Activated CD4-positive, alpha-beta T cell treated with anti-CD3 and anti-CD28 coated beads, Interleukin-2, amount 10 ng/mL, durations not matched to agents 7 days and 5 days (primary cell): ENCODE measurements around the gene DENND5B. TPM values are rescaled to one million over a fixed set of nuclear protein-coding genes. Genes with fewer than 3 reads are reported as not detected.
"Not testable (repeated sequence)": the region's sequence is repeated elsewhere in the genome, so short reads cannot be mapped to it uniquely, and the experiment has no call there.

Experiments used
- CTCF ChIA-PET: fragments of 350-600 bp; sonication (Branson Sonifier 250); formaldehyde crosslinking; loops from one replicate; lab custom pipeline; 2021; ENCODE audit warnings: antibody characterized with exemption; lab: Charles Lee
- POLR2A ChIA-PET: fragments of 350-600 bp; sonication (Branson Sonifier 250); formaldehyde crosslinking; loops from one replicate; lab custom pipeline; 2021; ENCODE audit warnings: antibody characterized with exemption; lab: Charles Lee
- DNase-seq: peaks from one replicate; pipeline ENCODE4 v3.0.0-alpha.2; 2020
- H3K27ac Mint-ChIP-seq: one replicate; pipeline ENCODE4 v1.8.0; 2021; ENCODE audit warnings: mild to moderate bottlenecking, moderate library complexity, mixed read lengths
- H3K27me3 Mint-ChIP-seq: one replicate; pipeline ENCODE4 v1.8.0; 2021; ENCODE audit warnings: mixed read lengths
- H3K36me3 Mint-ChIP-seq: one replicate; pipeline ENCODE4 v1.8.0; 2021; ENCODE audit warnings: low read depth, mixed read lengths
- H3K4me1 Mint-ChIP-seq: one replicate; pipeline ENCODE4 v1.8.0; 2021; ENCODE audit warnings: mixed read lengths
- H3K4me3 Mint-ChIP-seq: one replicate; pipeline ENCODE4 v1.8.0; 2021; ENCODE audit warnings: mild to moderate bottlenecking, moderate library complexity, mixed read lengths
- H3K9me3 Mint-ChIP-seq: one replicate; pipeline ENCODE4 v1.8.0; 2021; ENCODE audit warnings: mixed read lengths
- total RNA-seq, 2 experiments: library from RNA; stranded (reverse); gene quantifications; one replicate each; pipeline ENCODE4 v1.2.3, GENCODE V29; 2021

Gene DENND5B
- total RNA-seq, 2 experiments from 2014 or later, result 0.15 to 0.20 TPM

GRCh38 chr12:31567029-31567428 is 23.9 kb downstream of the DENND5B start:
- POLR2A ChIA-PET, result no interaction called here
- Mint-ChIP-seq H3K4me1 (no peaks in the 10 kb centered on the region), H3K36me3 (no peaks in the 10 kb centered on the region), H3K9me3 (no peaks in the 10 kb centered on the region), H3K27me3 (peaks cover 3% of the 10 kb centered on the region), H3K4me3 (no peak overlapping the region), H3K27ac (no peak overlapping the region)
- CTCF ChIA-PET, result no interaction called here
- no peak for DNase-seq

- DNase-seq, result no peak
- ChIA-PET POLR2A (no interaction called here), CTCF (no interaction called here)
- Mint-ChIP-seq H3K4me1 (no peaks in the 10 kb centered on the region), H3K36me3 (no peaks in the 10 kb centered on the region), H3K27me3 (peaks cover 3% of the 10 kb centered on the region), H3K9me3 (no peaks in the 10 kb centered on the region), H3K4me3 (no peak overlapping the region), H3K27ac (no peak overlapping the region)
Observed at GRCh38 chr12:31566547-31566946, 24.4 kb downstream of the DENND5B start.

- H3K27me3 Mint-ChIP-seq, result peaks cover 17% of the 10 kb centered on the region
- H3K4me3 Mint-ChIP-seq, result no peak overlapping the region
- POLR2A ChIA-PET, result no interaction called here
- no peaks in the 10 kb centered on the region for H3K9me3 Mint-ChIP-seq
- CTCF ChIA-PET, result interaction anchor here (0.6 kb wide), 1 partner anchor 83 kb away, joined by 3 read pairs; no protein-coding TSS in a partner anchor
- no peak for DNase-seq
- H3K27ac Mint-ChIP-seq, result no peak overlapping the region
- H3K36me3 Mint-ChIP-seq, result no peaks in the 10 kb centered on the region
- no peaks in the 10 kb centered on the region for H3K4me1 Mint-ChIP-seq
Observed at GRCh38 chr12:31562594-31563328, 28.2 kb downstream of the DENND5B start.

- ChIA-PET CTCF (interaction anchor here (0.5 kb wide), 1 partner anchor 214 kb away, joined by 4 read pairs; no protein-coding TSS in a partner anchor), POLR2A (no interaction called here)
- H3K9me3 Mint-ChIP-seq, result no peaks in the 10 kb centered on the region
- DNase-seq, result no peak
- H3K27ac Mint-ChIP-seq, result no peak overlapping the region
- H3K27me3 Mint-ChIP-seq, result peaks cover 17% of the 10 kb centered on the region
- H3K4me3 Mint-ChIP-seq, result no peak overlapping the region
- H3K36me3 Mint-ChIP-seq, result no peaks in the 10 kb centered on the region
- no peaks in the 10 kb centered on the region for H3K4me1 Mint-ChIP-seq
Observed at GRCh38 chr12:31560516-31560915, 30.4 kb downstream of the DENND5B start.

GRCh38 chr12:31558521-31558920 is 32.4 kb downstream of the DENND5B start:
- H3K27me3 Mint-ChIP-seq, result peaks cover 17% of the 10 kb centered on the region
- ChIA-PET CTCF (no interaction called here), POLR2A (no interaction called here)
- no peak overlapping the region for H3K27ac Mint-ChIP-seq
- no peaks in the 10 kb centered on the region for H3K4me1 Mint-ChIP-seq
- H3K4me3 Mint-ChIP-seq, result no peak overlapping the region
- H3K9me3 Mint-ChIP-seq, result no peaks in the 10 kb centered on the region
- H3K36me3 Mint-ChIP-seq, result no peaks in the 10 kb centered on the region
- no peak for DNase-seq

- peaks cover 17% of the 10 kb centered on the region for H3K27me3 Mint-ChIP-seq
- H3K9me3 Mint-ChIP-seq, result no peaks in the 10 kb centered on the region
- no peak overlapping the region for H3K4me3 Mint-ChIP-seq
- ChIA-PET CTCF (interaction anchor here (0.6 to 0.7 kb wide), 2 partner anchors 27 to 686 kb away, joined by 3 read pairs; no protein-coding TSS in a partner anchor), POLR2A (no interaction called here)
- DNase-seq, result no peak
- no peaks in the 10 kb centered on the region for H3K4me1 Mint-ChIP-seq
- H3K27ac Mint-ChIP-seq, result no peak overlapping the region
- H3K36me3 Mint-ChIP-seq, result no peaks in the 10 kb centered on the region
Observed at GRCh38 chr12:31557707-31558106, 33.2 kb downstream of the DENND5B start.

GRCh38 chr12:31555466-31555865 is 35.5 kb downstream of the DENND5B start:
- DNase-seq, POLR2A ChIA-PET, H3K27ac Mint-ChIP-seq, H3K4me3 Mint-ChIP-seq, CTCF ChIA-PET, H3K36me3 Mint-ChIP-seq, H3K9me3 Mint-ChIP-seq, H3K4me1 Mint-ChIP-seq: not testable (repeated sequence)
- peaks cover 14% of the 10 kb centered on the region for H3K27me3 Mint-ChIP-seq

- DNase-seq, H3K4me1 Mint-ChIP-seq, H3K36me3 Mint-ChIP-seq, H3K27ac Mint-ChIP-seq, H3K4me3 Mint-ChIP-seq, CTCF ChIA-PET, H3K27me3 Mint-ChIP-seq, POLR2A ChIA-PET, H3K9me3 Mint-ChIP-seq: not testable (repeated sequence)
Observed at GRCh38 chr12:31550590-31550989, 40.3 kb downstream of the DENND5B start.

GRCh38 chr12:31536672-31537071 is 54.3 kb downstream of the DENND5B start:
- H3K4me3 Mint-ChIP-seq, result no peak overlapping the region

GRCh38 chr12:31533470-31533869 is 57.5 kb downstream of the DENND5B start:
- Mint-ChIP-seq H3K36me3 (no peaks in the 10 kb centered on the region), H3K4me3 (no peak overlapping the region), H3K4me1 (no peaks in the 10 kb centered on the region), H3K27me3 (peaks cover 17% of the 10 kb centered on the region), H3K27ac (no peak overlapping the region), H3K9me3 (no peaks in the 10 kb centered on the region)
- POLR2A ChIA-PET, result no interaction called here
- CTCF ChIA-PET, result no interaction called here
- no peak for DNase-seq

More at GRCh38 chr12:31536672-31537071, 54.3 kb downstream of the DENND5B start:
- no peaks in the 10 kb centered on the region for H3K9me3 Mint-ChIP-seq
- ChIA-PET POLR2A (no interaction called here), CTCF (no interaction called here)
- peaks cover 28% of the 10 kb centered on the region for H3K27me3 Mint-ChIP-seq
- H3K36me3 Mint-ChIP-seq, result no peaks in the 10 kb centered on the region
- H3K4me1 Mint-ChIP-seq, result peaks cover 5% of the 10 kb centered on the region
- DNase-seq, result no peak
- H3K27ac Mint-ChIP-seq, result no peak overlapping the region

- Mint-ChIP-seq H3K4me1 (no peaks in the 10 kb centered on the region), H3K4me3 (no peak overlapping the region), H3K27ac (no peak overlapping the region), H3K27me3 (peaks cover 9% of the 10 kb centered on the region), H3K36me3 (no peaks in the 10 kb centered on the region), H3K9me3 (no peaks in the 10 kb centered on the region)
- DNase-seq, result no peak
- ChIA-PET POLR2A (no interaction called here), CTCF (no interaction called here)
Observed at GRCh38 chr12:31531893-31532292, 59.0 kb downstream of the DENND5B start.

- ChIA-PET CTCF (no interaction called here), POLR2A (no interaction called here)
- no peak overlapping the region for H3K4me3 Mint-ChIP-seq
- no peaks in the 10 kb centered on the region for H3K4me1 Mint-ChIP-seq
- DNase-seq, result no peak
- no peak overlapping the region for H3K27ac Mint-ChIP-seq
- H3K9me3 Mint-ChIP-seq, result no peaks in the 10 kb centered on the region
- no peaks in the 10 kb centered on the region for H3K36me3 Mint-ChIP-seq
- peaks cover 9% of the 10 kb centered on the region for H3K27me3 Mint-ChIP-seq
Observed at GRCh38 chr12:31528095-31528494, 62.8 kb downstream of the DENND5B start.

GRCh38 chr12:31527083-31527482 is 63.9 kb downstream of the DENND5B start:
- no peak overlapping the region for H3K4me3 Mint-ChIP-seq
- H3K27ac Mint-ChIP-seq, result no peak overlapping the region
- no peaks in the 10 kb centered on the region for H3K36me3 Mint-ChIP-seq
- H3K4me1 Mint-ChIP-seq, result no peaks in the 10 kb centered on the region
- CTCF ChIA-PET, result no interaction called here
- H3K27me3 Mint-ChIP-seq, result peaks cover 2% of the 10 kb centered on the region
- no peaks in the 10 kb centered on the region for H3K9me3 Mint-ChIP-seq
- POLR2A ChIA-PET, result no interaction called here
- DNase-seq, result no peak

- Mint-ChIP-seq H3K4me1 (no peaks in the 10 kb centered on the region), H3K4me3 (no peak overlapping the region), H3K27me3 (peaks cover 4% of the 10 kb centered on the region), H3K9me3 (no peaks in the 10 kb centered on the region), H3K27ac (no peak overlapping the region), H3K36me3 (no peaks in the 10 kb centered on the region)
- ChIA-PET POLR2A (no interaction called here), CTCF (no interaction called here)
- DNase-seq, result no peak
Observed at GRCh38 chr12:31526158-31526546, 64.8 kb downstream of the DENND5B start.
